Measurements from ENCODE around the gene MED1. TPM values are rescaled to one million over a fixed set of nuclear protein-coding genes. Genes with fewer than 3 reads are reported as not detected.

Gene MED1
- total RNA-seq, 1 experiment from 2014 or later, result 41.4 TPM

DNA sequence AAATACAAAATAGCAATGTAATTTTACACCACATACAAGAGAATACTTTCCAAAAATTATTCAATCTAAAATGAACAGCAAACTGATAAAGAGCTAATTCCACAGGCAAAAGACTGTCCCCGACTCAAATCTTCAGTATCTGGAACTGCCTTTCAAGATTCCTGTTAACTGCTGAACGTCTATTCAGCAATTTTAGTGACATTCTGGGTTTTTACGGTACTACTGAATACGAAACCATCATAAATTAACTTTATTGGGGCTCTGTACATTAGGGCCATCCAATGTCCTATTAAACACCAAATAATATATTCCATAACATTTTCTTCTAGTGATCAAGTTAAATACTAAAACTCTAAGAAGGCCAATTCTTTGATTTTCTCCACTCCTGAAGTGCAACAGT lies 51.3 kb downstream of the MED1 start:
- peak overlapping the region; percentile 7; the same call in 1 of the 2 replicates for H3K27ac ChIP-seq (ENCODE audit: low read length)
- no peaks in the 10 kb centered on the region for H3K27me3 ChIP-seq (ENCODE audit: control insufficient read depth, insufficient read depth, low read length)
- H3K36me3 ChIP-seq (ENCODE audit: control insufficient read depth, insufficient read depth, low read length), result no peaks in the 10 kb centered on the region; the same call in 1 of the 2 replicates
- DNase-seq (ENCODE audit: low read depth, low spot score), result no peak
- TF ChIP-seq TCF7L2 (IDR thresholded peaks at IDR 0.05; ENCODE audit: low read depth, low read length) (no peak), SIN3A (IDR thresholded peaks at IDR 0.05; ENCODE audit: borderline replicate concordance, insufficient read depth, low read depth, low read length) (no peak), POLR2AphosphoS5 (IDR thresholded peaks at IDR 0.05; ENCODE audit: low read depth, low read length) (no peak)
- TF ChIP-seq, protein P1, sequence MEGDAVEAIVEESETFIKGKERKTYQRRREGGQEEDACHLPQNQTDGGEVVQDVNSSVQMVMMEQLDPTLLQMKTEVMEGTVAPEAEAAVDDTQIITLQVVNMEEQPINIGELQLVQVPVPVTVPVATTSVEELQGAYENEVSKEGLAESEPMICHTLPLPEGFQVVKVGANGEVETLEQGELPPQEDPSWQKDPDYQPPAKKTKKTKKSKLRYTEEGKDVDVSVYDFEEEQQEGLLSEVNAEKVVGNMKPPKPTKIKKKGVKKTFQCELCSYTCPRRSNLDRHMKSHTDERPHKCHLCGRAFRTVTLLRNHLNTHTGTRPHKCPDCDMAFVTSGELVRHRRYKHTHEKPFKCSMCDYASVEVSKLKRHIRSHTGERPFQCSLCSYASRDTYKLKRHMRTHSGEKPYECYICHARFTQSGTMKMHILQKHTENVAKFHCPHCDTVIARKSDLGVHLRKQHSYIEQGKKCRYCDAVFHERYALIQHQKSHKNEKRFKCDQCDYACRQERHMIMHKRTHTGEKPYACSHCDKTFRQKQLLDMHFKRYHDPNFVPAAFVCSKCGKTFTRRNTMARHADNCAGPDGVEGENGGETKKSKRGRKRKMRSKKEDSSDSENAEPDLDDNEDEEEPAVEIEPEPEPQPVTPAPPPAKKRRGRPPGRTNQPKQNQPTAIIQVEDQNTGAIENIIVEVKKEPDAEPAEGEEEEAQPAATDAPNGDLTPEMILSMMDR (IDR thresholded peaks at IDR 0.05), result no peak
- TF ChIP-seq, protein P2, sequence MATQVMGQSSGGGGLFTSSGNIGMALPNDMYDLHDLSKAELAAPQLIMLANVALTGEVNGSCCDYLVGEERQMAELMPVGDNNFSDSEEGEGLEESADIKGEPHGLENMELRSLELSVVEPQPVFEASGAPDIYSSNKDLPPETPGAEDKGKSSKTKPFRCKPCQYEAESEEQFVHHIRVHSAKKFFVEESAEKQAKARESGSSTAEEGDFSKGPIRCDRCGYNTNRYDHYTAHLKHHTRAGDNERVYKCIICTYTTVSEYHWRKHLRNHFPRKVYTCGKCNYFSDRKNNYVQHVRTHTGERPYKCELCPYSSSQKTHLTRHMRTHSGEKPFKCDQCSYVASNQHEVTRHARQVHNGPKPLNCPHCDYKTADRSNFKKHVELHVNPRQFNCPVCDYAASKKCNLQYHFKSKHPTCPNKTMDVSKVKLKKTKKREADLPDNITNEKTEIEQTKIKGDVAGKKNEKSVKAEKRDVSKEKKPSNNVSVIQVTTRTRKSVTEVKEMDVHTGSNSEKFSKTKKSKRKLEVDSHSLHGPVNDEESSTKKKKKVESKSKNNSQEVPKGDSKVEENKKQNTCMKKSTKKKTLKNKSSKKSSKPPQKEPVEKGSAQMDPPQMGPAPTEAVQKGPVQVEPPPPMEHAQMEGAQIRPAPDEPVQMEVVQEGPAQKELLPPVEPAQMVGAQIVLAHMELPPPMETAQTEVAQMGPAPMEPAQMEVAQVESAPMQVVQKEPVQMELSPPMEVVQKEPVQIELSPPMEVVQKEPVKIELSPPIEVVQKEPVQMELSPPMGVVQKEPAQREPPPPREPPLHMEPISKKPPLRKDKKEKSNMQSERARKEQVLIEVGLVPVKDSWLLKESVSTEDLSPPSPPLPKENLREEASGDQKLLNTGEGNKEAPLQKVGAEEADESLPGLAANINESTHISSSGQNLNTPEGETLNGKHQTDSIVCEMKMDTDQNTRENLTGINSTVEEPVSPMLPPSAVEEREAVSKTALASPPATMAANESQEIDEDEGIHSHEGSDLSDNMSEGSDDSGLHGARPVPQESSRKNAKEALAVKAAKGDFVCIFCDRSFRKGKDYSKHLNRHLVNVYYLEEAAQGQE (IDR thresholded peaks at IDR 0.05; ENCODE audit: insufficient read depth in 1 of 2, low read depth in 2 of 2, low read length in 1 of 2), result no peak
- H3K9me3 ChIP-seq (ENCODE audit: control insufficient read depth, insufficient read depth, low read depth, low read length), result no peaks in the 10 kb centered on the region
- peak overlapping the region in 1 of 2 experiments; percentile 78; a peak in 3 of 4 replicates for H3K4me3 ChIP-seq (ENCODE audit: low read depth in 2 of 2, low read length in 2 of 2)
- peaks cover 9% of the 10 kb centered on the region for H3K4me1 ChIP-seq (ENCODE audit: control insufficient read depth, insufficient read depth, low read length)
- CTCF ChIA-PET, result interaction anchor here (0.6 kb wide), 1 partner anchor 195 kb away, joined by 6 read pairs; no protein-coding TSS in a partner anchor
- intact Hi-C loops (cut with micrococcal nuclease; ENCODE audit: unreplicated experiment) (no loop called here), in situ Hi-C loops (cut with HindIII; ENCODE audit: low pct_unique_long_range_greater_than_20kb, low sequenced_read_pairs) (no loop called here)
- POLR2A ChIA-PET, result no interaction called here
- ATAC-seq, result no peak
- BruUV-seq (replicated peaks), result no TSS peak

DNA sequence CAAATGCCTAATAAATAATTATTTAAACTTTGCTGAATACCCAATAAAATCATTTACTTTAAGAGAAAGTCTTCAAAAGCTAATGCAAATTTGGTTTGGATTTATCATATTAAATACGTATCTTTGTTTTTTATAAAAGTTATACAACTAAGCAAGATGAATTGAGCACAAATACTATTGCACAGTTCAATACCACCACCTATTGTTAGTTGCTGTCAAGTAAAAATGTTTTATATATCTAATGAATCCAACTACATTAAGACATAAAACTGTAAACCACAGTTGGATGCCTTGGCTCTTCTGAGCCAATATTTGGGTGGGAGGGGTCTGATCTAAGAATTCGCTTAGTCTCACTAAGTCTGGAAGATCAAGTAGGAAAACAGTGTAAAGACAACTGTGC lies 57.3 kb downstream of the MED1 start:
- ATAC-seq, result no peak
- CTCF ChIA-PET, result no interaction called here
- in situ Hi-C loops (cut with HindIII; ENCODE audit: low pct_unique_long_range_greater_than_20kb, low sequenced_read_pairs) (no loop called here), intact Hi-C loops (cut with micrococcal nuclease; ENCODE audit: unreplicated experiment) (no loop called here)
- no peaks in the 10 kb centered on the region for H3K36me3 ChIP-seq (ENCODE audit: control insufficient read depth, insufficient read depth, low read length)
- DNase-seq (ENCODE audit: low read depth, low spot score), result no peak
- no TSS peak for BruUV-seq (replicated peaks)
- no peak overlapping the region for H3K4me3 ChIP-seq (ENCODE audit: low read depth in 2 of 2, low read length in 2 of 2)
- TF ChIP-seq, protein P1 (IDR thresholded peaks at IDR 0.05), result no peak
- TF ChIP-seq TCF7L2 (IDR thresholded peaks at IDR 0.05; ENCODE audit: low read depth, low read length) (no peak), POLR2AphosphoS5 (IDR thresholded peaks at IDR 0.05; ENCODE audit: low read depth, low read length) (no peak), SIN3A (IDR thresholded peaks at IDR 0.05; ENCODE audit: borderline replicate concordance, insufficient read depth, low read depth, low read length) (no peak)
- TF ChIP-seq, protein P2 (IDR thresholded peaks at IDR 0.05; ENCODE audit: insufficient read depth in 1 of 2, low read depth in 2 of 2, low read length in 1 of 2), result no peak
- no peak overlapping the region for H3K27ac ChIP-seq (ENCODE audit: low read length)
- POLR2A ChIA-PET, result no interaction called here
- H3K4me1 ChIP-seq (ENCODE audit: control insufficient read depth, insufficient read depth, low read length), result no peaks in the 10 kb centered on the region
- H3K27me3 ChIP-seq (ENCODE audit: control insufficient read depth, insufficient read depth, low read length), result no peaks in the 10 kb centered on the region
- no peaks in the 10 kb centered on the region for H3K9me3 ChIP-seq (ENCODE audit: control insufficient read depth, insufficient read depth, low read depth, low read length)

All from Panc1 (cell line).